ENCODE data around the gene PRPF4.
A peak's percentile ranks its signal among the peaks of the same experiment; 100 is the strongest.

The PRPF4 gene

DNA sequence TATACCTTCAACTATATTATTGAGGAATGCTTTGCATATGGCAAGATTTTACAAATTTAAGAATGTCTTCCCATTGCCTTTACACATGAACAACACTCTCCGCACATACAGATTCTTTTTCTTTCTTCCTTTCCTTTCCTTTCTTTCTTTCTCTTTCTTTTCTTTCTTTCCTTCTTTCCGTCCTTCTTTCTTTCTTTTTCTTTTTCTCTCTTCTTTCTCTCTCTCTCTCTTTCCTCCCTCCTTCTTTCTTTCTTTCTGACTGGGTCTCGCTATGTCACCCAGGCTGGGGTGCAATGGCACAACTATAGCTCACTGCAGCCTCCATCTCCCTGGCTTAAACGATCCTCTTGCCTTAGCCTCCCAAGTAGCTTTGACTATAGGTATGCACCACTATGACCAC, 50.8 kb downstream of the PRPF4 start:
- DNase-seq (ENCODE audit: low read depth) = no peak
- no peak overlapping the region for H3K4me3 ChIP-seq (ENCODE audit: low read length)
- TF ChIP-seq, protein P1, sequence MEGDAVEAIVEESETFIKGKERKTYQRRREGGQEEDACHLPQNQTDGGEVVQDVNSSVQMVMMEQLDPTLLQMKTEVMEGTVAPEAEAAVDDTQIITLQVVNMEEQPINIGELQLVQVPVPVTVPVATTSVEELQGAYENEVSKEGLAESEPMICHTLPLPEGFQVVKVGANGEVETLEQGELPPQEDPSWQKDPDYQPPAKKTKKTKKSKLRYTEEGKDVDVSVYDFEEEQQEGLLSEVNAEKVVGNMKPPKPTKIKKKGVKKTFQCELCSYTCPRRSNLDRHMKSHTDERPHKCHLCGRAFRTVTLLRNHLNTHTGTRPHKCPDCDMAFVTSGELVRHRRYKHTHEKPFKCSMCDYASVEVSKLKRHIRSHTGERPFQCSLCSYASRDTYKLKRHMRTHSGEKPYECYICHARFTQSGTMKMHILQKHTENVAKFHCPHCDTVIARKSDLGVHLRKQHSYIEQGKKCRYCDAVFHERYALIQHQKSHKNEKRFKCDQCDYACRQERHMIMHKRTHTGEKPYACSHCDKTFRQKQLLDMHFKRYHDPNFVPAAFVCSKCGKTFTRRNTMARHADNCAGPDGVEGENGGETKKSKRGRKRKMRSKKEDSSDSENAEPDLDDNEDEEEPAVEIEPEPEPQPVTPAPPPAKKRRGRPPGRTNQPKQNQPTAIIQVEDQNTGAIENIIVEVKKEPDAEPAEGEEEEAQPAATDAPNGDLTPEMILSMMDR (conservative IDR thresholded peaks at IDR 0.05; ENCODE audit: low read depth, low read length) = no peak

DNA sequence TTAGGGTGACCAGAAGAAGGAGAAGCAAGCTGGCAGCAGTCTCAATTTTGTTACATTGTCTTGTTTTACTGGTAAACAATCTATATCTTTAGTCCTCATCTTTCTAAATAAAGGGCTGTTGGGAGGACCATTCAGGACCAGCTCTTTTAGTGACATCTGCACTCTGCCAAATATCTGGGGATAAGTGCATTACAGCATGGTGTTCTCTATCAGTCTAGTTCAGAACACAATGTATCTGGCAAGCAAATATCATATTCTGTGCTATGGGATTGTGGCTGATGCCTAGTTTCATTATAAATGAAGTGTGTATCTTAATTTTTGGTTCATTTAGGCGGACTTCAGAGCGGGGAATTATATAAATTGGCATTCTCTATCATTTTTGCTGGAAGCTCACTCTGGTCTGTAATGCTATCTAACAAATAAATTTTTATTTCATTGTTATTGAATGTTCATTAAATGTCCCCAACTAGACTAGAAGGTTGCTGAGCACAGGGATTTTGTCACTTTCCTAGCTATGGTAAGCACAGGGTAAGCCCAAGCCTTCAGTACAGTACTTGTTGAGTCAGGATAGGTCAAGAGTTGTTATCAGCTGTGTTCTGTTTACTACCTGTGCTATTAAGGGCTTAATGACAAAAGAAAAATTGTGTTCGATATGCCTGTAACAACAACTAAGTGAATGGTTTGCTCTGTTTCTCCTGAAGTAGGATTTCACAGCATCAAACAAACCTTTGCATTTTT, 52.8 kb downstream of the PRPF4 start:
- no peak overlapping the region for H3K4me3 ChIP-seq (ENCODE audit: low read length)
- TF ChIP-seq, protein P1 (conservative IDR thresholded peaks at IDR 0.05; ENCODE audit: low read depth, low read length) = no peak
- DNase-seq (ENCODE audit: low read depth) = no peak

DNA sequence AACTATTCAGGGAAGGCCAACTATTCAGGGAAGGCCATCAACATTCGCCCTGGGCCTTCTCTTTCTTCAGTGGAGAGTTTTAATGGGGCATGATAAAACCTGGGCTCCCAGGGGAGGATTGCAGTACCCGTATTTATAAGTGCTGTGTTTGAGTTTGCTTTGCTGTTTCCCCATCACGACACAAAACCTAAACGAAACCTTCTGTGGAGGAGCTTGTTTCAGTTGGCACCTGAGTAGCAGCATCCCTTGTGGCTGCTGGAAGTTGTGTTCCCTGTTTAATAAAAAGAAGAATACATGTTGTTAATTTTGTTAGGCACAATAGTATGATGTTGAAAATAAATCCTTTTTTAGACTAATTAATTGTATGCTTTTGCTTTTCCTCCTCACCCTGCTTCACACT, 56.3 kb downstream of the PRPF4 start:
- TF ChIP-seq, protein P1 (conservative IDR thresholded peaks at IDR 0.05; ENCODE audit: low read depth, low read length) = no peak
- DNase-seq (ENCODE audit: low read depth) = no peak
- H3K4me3 ChIP-seq (ENCODE audit: low read length) = no peak overlapping the region

DNA sequence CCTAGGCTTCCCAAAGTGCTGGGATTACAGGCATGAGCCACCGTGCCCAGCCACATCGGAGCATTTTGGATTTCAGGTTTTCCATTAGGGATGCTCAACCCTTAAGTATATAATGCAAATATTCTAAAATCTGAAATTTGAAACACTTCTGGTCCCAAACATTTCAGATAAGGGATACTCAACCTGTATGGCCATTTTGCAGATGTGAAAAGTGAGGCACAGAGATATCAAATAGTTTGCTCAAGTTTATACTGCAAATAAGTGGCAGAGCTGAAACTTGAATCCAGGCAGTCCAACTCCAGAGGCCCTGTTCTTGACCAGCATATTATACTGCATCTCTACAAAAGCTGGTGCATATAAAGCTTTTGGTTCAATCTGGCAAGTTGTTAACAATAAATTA, 62.3 kb downstream of the PRPF4 start:
- TF ChIP-seq, protein P1 (conservative IDR thresholded peaks at IDR 0.05; ENCODE audit: low read depth, low read length) = no peak

DNA sequence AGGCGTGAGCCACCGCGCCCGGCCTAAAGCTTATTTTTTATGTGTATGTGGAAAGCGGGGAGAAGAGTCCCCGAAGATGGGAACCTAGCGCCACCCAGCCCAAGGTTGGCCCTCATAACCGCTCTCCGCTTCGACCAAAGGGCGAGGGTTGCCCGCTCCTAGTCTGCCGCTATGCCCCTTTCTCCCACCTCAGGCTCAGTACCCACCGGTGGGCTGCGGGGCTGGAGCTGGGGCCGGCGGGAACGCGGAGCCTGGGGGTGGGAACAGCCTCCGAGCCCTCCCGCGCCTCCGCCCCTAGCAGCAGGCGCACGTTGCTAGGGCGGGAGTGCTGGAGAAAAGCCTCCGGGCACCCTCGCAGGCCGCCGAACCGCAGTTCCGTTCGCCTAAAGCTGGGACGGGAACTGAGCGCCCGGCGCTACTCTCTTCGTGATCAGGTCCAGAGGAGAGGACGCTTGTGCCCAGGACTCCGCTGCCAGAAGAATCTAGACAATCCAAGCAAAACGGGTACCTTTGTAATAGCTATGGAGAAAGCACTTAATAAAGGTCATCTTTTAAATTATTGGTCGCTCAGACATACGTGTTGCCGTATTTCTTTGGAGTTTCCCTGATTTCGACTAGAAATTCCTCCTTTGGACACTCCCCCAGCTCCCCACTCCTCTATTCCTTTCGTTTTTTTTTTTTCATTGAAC, 64.7 kb downstream of the PRPF4 start, which contains the start of gene WDR31:
Gene WDR31 (minus strand): TSS at position 265 of the 689 bp plus-strand sequence. CDS start 8,253 bp downstream, outside the sequence.
- peak within 1 kb of the TSS; percentile 85 for H3K4me3 ChIP-seq (ENCODE audit: low read length)
- TF ChIP-seq, protein P1 (conservative IDR thresholded peaks at IDR 0.05; ENCODE audit: low read depth, low read length) = no peak
- peak; percentile 63 for DNase-seq (ENCODE audit: low read depth)

More for the DNA sequence above, 62.3 kb downstream of the PRPF4 start:
- DNase-seq (ENCODE audit: low read depth) = no peak
- H3K4me3 ChIP-seq (ENCODE audit: low read length) = no peak overlapping the region

DNA sequence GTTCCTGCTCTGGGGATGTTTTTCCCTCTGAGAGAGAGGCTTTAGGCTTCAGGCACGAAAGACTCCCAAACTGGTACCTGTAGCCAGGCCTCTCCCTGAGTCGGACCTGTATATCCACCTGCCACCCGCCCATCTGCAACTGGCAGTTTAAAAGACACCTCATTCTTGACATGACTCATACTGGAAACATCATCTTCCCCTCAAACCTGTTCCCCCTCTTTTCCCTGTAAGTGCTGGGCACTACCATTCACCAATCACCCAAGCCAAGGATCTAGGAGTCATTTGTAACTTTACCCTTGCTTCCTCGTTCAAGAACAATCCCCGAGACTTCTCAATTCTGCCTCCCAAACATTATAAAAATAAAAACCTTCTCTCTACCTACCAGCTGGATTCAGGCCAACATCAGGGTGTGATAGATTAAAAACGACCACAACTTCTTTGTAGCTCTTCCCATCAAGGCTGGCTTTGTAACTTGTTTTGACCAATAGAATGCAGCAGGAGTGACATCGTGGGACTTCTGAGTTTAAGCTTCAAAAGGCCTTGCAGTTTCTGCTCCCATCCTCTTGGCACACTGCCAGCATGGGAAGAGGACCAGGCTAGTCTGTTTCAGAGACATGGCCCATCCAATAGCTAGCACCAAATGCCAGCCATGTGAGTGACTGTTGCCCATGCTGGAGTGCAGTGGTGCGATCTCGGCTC, 66.4 kb downstream of the PRPF4 start:
- TF ChIP-seq, protein P1 (conservative IDR thresholded peaks at IDR 0.05; ENCODE audit: low read depth, low read length) = no peak
- H3K4me3 ChIP-seq (ENCODE audit: low read length) = no peak overlapping the region
- no peak for DNase-seq (ENCODE audit: low read depth)
